Activated CD4-positive, alpha-beta T cell treated with anti-CD3 and anti-CD28 coated beads, Interleukin-2, amount 50 U/mL, for 24 hours (primary cell): ENCODE data around the gene CDK5RAP2.
"Not testable (repeated sequence)": the region's sequence is repeated elsewhere in the genome, so short reads cannot be mapped to it uniquely, and the experiment has no call there.

Source experiments
- DNase-seq, 2 donors: peaks; one replicate each; pipeline ENCODE4 v3.0.0-alpha.2; 2020; ENCODE audit warnings: low read depth in 1 of 2, low spot score in 1 of 2

CDK5RAP2 gene

GRCh38 chr9:120545701-120546550 lies 34.0 kb downstream of the CDK5RAP2 start:
- no peak for DNase-seq

DNA sequence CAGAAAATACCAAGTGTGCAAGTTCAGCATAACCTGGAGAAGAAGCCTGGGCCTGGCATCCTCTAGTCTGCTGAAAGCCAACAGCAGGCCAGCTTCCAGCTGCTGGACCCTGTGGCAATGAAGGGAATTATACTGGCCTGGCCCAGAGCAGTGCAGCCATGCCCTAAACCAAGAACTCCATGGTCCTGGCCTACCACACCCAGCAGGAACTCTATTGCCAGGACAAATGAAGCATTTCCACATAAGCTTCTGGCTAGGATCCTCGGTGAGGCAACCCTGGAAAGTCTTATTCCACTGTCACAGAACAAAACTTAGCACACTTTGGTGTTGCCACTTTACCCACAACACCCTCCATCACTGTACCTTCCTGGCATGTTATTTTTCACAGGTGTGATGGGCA lies 35.5 kb downstream of the CDK5RAP2 start:
- DNase-seq = no peak

- no peak for DNase-seq
Observed at GRCh38 chr9:120542701-120543490, 37.1 kb downstream of the CDK5RAP2 start.

GRCh38 chr9:120541921-120542320 lies 38.0 kb downstream of the CDK5RAP2 start:
- no peak for DNase-seq

DNA sequence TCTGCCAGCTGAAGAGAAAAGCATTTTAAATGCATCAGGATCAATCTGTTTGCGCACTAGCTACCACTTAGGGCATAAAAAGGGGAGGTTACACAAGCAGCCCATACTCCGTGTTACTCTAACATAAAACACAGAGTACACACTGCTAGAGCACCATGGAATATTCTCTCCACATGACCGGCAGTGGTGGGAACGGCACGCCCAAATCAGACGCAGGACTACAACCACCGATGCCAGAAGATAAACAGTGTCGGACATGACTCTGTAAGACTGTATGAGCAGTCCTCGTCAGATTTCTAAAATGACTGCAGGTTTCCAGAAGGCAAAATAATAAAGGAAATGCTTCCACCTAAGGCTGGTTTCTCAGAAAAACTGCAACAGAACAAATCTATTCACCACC lies 40.0 kb downstream of the CDK5RAP2 start:
- DNase-seq = no peak

GRCh38 chr9:120538339-120538738 lies 41.6 kb downstream of the CDK5RAP2 start:
- no peak for DNase-seq

- no peak for DNase-seq
Observed at GRCh38 chr9:120536949-120537640, 42.9 kb downstream of the CDK5RAP2 start.

DNA sequence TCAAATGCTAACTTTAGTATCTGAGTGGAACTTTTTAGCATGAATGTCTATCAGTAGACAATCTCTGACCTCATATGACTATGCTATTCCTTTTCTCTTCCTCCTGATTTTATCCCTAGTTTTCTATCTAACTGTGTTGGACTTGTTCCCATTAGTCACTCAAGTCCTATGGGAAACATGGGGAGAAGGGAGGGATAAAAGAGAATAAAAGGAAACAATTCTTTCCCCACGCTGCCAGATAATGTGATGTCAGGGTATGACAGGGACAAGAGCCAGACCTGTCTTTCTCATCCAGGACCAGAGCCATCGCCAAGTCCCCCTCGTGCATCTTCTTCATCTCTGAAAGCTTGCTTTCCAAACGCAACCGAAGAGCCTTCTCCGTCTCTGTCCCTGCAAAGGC lies 43.9 kb downstream of the CDK5RAP2 start:
- no peak for DNase-seq

DNA sequence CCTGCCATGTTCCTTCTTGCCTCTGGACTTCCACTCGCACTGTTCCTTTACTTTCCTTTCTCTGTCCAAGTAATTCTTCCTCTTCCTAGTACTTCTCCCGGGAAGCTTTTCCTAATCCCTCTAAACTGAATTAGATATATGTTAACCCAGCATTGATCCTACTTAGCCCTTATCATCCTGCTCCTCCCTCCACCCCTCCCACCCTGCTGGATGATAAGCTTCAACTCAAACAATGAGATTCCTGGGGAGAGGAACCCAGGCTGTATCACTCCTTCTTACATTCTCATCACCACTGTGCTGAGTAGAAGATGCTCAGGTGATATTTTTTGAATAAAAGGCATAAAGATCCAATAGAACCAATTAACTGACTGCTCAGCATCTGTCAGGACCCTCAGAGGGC lies 45.7 kb downstream of the CDK5RAP2 start:
- DNase-seq = no peak

GRCh38 chr9:120532891-120533290 lies 47.1 kb downstream of the CDK5RAP2 start:
- no peak for DNase-seq

DNA sequence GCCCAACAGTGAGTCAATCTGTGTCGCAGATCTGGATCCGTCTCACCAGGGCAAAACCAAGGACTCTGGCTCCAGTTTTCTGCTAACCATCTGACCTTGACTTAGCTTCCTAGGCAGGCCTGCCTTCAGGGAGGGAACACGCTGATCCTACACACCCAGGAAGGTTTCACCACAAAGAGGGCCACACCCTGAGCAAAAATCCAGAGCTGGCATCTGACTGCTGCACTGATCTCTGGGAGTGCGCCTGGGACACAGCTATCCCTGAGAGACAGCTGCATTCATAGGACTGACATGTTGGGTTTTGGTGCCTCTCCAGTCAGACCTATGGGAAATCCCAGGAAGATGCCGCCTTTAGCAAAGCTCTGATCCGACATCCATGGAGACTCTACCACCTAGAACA lies 47.5 kb downstream of the CDK5RAP2 start:
- no peak for DNase-seq

DNA sequence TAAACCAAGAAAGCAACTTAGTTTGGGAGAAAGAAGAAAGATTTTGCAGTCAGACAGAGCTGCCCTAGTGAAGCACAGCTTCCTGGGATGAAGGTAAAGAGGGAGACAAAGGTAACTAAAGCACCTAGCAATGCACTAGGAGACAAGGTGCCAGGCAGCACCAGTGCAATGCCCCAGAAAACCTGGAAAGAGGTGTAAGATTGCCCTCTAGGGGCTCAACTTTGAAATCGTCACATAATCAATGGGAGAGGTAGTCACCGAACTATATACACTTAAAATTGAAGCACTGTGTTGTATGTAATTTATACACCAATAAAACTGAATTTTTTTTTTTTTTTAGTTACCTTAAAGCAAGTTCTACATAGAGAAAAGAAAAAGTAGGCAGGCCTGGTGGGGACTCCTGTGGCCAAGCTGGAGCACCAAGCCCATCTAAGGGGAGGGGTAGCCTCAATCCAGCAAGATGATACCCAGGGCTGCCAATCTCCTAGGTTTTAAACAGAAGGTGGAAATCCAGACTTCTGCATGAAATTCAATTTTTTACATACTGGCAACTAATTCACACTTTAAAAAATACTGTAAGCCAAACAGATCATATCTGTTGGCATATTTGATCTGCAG lies 48.2 kb downstream of the CDK5RAP2 start:
- no peak for DNase-seq

GRCh38 chr9:120530220-120530832 lies 49.6 kb downstream of the CDK5RAP2 start:
- not testable (repeated sequence) for DNase-seq

- DNase-seq = no peak
Observed at GRCh38 chr9:120528829-120529228, 51.1 kb downstream of the CDK5RAP2 start.

GRCh38 chr9:120528327-120528726 lies 51.6 kb downstream of the CDK5RAP2 start:
- no peak for DNase-seq

DNA sequence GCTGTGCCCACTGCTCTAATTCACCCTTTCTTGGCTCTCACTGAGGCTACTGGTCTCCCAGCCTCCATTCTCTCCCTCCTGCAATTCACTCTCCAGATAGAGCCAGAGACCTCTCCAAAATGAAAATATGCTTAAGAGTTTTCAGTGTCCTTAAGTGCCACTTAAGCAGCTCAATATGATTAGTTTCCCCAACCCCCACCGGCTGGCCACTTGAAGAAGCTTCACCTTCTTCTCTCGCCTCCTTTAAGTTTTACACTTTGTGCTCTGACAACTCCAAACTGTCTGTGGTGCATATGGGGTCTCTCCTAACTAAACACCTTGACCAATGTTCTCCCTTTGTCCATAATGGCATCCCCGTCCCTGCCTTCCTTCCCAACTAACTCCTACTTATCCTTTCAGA lies 53.4 kb downstream of the CDK5RAP2 start:
- DNase-seq = no peak

DNA sequence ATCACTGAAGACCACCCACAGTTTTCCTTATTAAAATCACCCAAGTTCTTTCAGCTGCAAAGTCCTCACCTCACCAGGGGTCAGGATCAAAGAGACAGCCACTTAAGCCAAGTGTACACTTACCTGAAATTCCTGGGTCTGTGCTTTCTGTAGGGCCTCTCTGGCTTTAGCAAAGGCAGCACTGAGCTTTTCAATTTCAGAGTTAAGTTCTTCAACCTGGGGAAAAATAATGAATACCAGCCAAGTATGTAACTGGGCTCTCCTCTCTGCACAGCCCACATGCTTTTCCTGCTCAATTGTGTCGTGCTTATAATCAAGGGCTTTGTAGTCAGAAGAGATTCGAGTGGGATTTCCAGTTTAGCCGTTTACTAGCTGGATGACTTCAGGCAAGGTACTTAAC lies 55.1 kb downstream of the CDK5RAP2 start:
- no peak for DNase-seq

- DNase-seq = no peak
Observed at GRCh38 chr9:120524038-120524437, 55.9 kb downstream of the CDK5RAP2 start.

DNA sequence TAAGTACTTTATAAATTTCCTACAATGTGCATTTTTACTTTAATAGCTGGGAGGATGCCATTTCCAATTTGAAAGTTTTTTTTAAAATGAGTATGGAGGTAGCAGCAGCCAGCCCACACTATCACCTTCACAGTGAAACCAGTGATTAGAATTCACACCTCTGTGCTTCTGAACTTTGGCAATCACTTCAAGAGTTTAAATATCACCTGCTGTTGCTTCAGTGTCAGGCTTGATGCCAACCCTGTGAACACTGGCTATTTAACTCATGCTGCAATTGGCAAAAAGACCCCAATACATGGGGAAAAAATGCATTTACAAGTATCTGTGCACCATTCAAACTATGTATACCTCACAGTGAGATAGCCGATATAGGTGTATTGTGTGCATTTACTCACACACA lies 57.4 kb downstream of the CDK5RAP2 start:
- no peak for DNase-seq

DNA sequence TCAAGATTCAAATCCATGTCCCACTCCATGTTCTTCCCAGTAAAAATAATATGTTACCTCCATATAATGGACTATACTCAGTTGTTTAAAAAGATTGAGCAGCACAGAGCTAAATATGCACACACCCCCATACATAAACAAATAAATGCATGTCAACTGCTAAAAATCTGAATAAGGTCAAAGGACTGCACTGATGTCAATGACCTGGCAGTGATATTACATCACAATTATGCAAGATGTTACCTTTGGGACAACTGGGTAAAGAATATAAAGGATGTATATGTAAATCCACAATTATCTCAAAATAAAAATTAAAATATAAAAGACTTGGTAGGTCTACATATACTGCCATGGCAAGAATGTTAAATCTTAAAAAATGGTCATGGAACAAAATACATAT lies 57.9 kb downstream of the CDK5RAP2 start:
- no peak for DNase-seq

DNA sequence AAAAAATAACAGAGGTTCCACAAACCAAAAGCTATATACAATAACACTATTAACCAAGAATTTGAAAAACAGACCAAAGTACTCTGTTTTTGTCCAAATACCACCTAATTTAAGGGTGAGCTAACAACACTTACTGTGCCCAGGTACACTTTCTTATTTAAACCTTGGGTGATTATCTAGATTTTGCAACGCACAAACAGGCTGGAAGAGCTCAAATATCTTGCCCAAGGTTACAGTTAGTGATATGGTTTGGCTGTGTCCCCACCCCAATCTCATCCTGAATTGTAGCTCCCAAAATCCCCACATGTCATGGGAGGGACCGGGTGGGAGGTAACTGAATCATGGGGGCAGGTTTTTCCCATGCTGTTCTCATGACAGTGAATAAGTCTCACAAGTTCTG lies 58.9 kb downstream of the CDK5RAP2 start:
- no peak for DNase-seq
